ENCODE results near the gene VCAM1.

DNA sequence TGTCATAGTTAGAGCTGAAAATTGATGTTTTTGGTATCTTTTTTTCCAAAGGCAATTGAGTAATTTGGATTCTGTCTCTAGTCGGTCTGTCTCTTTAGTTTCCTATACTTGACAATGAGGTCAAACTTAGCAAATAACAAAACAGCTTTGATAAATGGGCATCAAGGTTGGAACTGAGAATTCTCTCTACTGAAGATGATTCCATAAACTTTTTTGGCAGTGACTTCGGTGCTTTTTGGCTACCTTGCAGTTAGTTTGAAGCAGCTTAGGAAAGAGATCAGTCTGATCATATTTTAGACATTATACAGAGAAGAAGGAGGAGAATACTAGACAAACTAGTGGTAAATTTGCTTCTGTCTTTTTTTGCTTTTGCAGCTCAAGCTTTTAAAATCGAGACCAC lies 559 bp downstream of the VCAM1 start:
- TF ChIP-seq, protein P1, sequence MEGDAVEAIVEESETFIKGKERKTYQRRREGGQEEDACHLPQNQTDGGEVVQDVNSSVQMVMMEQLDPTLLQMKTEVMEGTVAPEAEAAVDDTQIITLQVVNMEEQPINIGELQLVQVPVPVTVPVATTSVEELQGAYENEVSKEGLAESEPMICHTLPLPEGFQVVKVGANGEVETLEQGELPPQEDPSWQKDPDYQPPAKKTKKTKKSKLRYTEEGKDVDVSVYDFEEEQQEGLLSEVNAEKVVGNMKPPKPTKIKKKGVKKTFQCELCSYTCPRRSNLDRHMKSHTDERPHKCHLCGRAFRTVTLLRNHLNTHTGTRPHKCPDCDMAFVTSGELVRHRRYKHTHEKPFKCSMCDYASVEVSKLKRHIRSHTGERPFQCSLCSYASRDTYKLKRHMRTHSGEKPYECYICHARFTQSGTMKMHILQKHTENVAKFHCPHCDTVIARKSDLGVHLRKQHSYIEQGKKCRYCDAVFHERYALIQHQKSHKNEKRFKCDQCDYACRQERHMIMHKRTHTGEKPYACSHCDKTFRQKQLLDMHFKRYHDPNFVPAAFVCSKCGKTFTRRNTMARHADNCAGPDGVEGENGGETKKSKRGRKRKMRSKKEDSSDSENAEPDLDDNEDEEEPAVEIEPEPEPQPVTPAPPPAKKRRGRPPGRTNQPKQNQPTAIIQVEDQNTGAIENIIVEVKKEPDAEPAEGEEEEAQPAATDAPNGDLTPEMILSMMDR (conservative IDR thresholded peaks at IDR 0.05; ENCODE audit: low read length): no peak
- no peak for TF ChIP-seq EZH2phosphoT487 (IDR thresholded peaks at IDR 0.05; ENCODE audit: borderline replicate concordance, low read depth, low read length)

Data from OCI-LY7 (cell line).